IPS DF 6.9 (cell line): ENCODE results near the gene TFCP2.

Source experiments
- DNase-seq: peaks from one replicate; pipeline ENCODE4 v3.0.0-alpha.2; 2013; ENCODE audit warnings: low read depth, low spot score
- H3K27ac ChIP-seq: one replicate; pipeline ENCODE4 v1.5.1; 2013; ENCODE audit warnings: low read length, control low read depth
- H3K27me3 ChIP-seq: 2 replicates; pipeline ENCODE4 v1.6.1; 2013; ENCODE audit warnings: mild to moderate bottlenecking, low read length; ENCODE audit not compliant: control insufficient read depth, insufficient read depth
- H3K36me3 ChIP-seq: 2 replicates; pipeline ENCODE4 v1.6.1; 2013; ENCODE audit warnings: low read length; ENCODE audit not compliant: control insufficient read depth, insufficient read depth
- H3K4me1 ChIP-seq: 2 replicates; pipeline ENCODE4 v1.6.1; 2013; ENCODE audit warnings: low read length; ENCODE audit not compliant: control insufficient read depth, insufficient read depth
- H3K4me3 ChIP-seq: 2 replicates; pipeline ENCODE4 v1.5.1; 2013; ENCODE audit warnings: mild to moderate bottlenecking, low read length
- H3K9me3 ChIP-seq: 2 replicates; pipeline ENCODE4 v1.6.1; 2013; ENCODE audit warnings: low read length, inconsistent platforms; ENCODE audit not compliant: control insufficient read depth, insufficient read depth
- WGBS: extraction: QIAGEN DNeasy Blood & Tissue Kit; methylation state at CpG from one replicate; pipeline ENCODE4 v1.1.7; 2013; ENCODE audit warnings: mixed read lengths, missing lambda C conversion rate; ENCODE audit not compliant: insufficient read length, insufficient coverage; 5-methylcytosine and 5-hydroxymethylcytosine counted together

TFCP2 gene

GRCh38 chr12:51160814-51161459 is 12.0 kb downstream of the TFCP2 start:
- DNase-seq: no peak
- no CpG with 5 or more reads among the region's 8 CpGs for WGBS
- no peak overlapping the region for H3K27ac ChIP-seq
- no peaks in the 10 kb centered on the region for H3K36me3 ChIP-seq
- H3K4me1 ChIP-seq: no peaks in the 10 kb centered on the region
- no peak overlapping the region for H3K4me3 ChIP-seq
- H3K9me3 ChIP-seq: no peaks in the 10 kb centered on the region
- H3K27me3 ChIP-seq: no peaks in the 10 kb centered on the region

GRCh38 chr12:51156245-51156765 is 16.6 kb downstream of the TFCP2 start:
- Histone ChIP-seq H3K4me3 (no peak overlapping the region), H3K4me1 (no peaks in the 10 kb centered on the region), H3K36me3 (no peaks in the 10 kb centered on the region), H3K27me3 (no peaks in the 10 kb centered on the region), H3K9me3 (no peaks in the 10 kb centered on the region), H3K27ac (no peak overlapping the region)
- no peak for DNase-seq
- WGBS: no CpG with 5 or more reads among the region's 3 CpGs

GRCh38 chr12:51152953-51153352 is 20.0 kb downstream of the TFCP2 start:
- Histone ChIP-seq H3K4me3 (no peak overlapping the region), H3K27ac (no peak overlapping the region), H3K9me3 (no peaks in the 10 kb centered on the region), H3K27me3 (no peaks in the 10 kb centered on the region), H3K4me1 (no peaks in the 10 kb centered on the region), H3K36me3 (no peaks in the 10 kb centered on the region)
- no peak for DNase-seq
- WGBS: no CpG with 5 or more reads among the region's 1 CpG

- H3K9me3 ChIP-seq: no peaks in the 10 kb centered on the region
- no CpG with 5 or more reads among the region's 3 CpGs for WGBS
- no peak for DNase-seq
Measured at GRCh38 chr12:51150777-51151176, 22.2 kb downstream of the TFCP2 start.

GRCh38 chr12:51147309-51147708 is 25.6 kb downstream of the TFCP2 start:
- no peaks in the 10 kb centered on the region for H3K36me3 ChIP-seq

More at GRCh38 chr12:51150777-51151176, 22.2 kb downstream of the TFCP2 start:
- no peaks in the 10 kb centered on the region for H3K36me3 ChIP-seq
- H3K27ac ChIP-seq: no peak overlapping the region
- H3K4me3 ChIP-seq: no peak overlapping the region
- no peaks in the 10 kb centered on the region for H3K4me1 ChIP-seq
- no peaks in the 10 kb centered on the region for H3K27me3 ChIP-seq

GRCh38 chr12:51139292-51139844 is 33.6 kb downstream of the TFCP2 start:
- Histone ChIP-seq H3K4me1 (no peaks in the 10 kb centered on the region), H3K27ac (no peak overlapping the region), H3K36me3 (no peaks in the 10 kb centered on the region), H3K9me3 (no peaks in the 10 kb centered on the region), H3K27me3 (no peaks in the 10 kb centered on the region; the same call in 1 of the 2 replicates), H3K4me3 (no peak overlapping the region)
- WGBS: no CpG with 5 or more reads among the region's 3 CpGs
- no peak for DNase-seq

More at GRCh38 chr12:51147309-51147708, 25.6 kb downstream of the TFCP2 start:
- no peaks in the 10 kb centered on the region for H3K9me3 ChIP-seq
- H3K27me3 ChIP-seq: no peaks in the 10 kb centered on the region
- H3K4me3 ChIP-seq: no peak overlapping the region
- no peaks in the 10 kb centered on the region for H3K4me1 ChIP-seq
- DNase-seq: no peak
- WGBS: no CpG with 5 or more reads among the region's 1 CpG
- no peak overlapping the region for H3K27ac ChIP-seq

- WGBS: no CpG with 5 or more reads among the region's 5 CpGs
- no peak for DNase-seq
- no peaks in the 10 kb centered on the region for H3K4me1 ChIP-seq
- no peak overlapping the region for H3K27ac ChIP-seq
- no peaks in the 10 kb centered on the region for H3K9me3 ChIP-seq
- H3K36me3 ChIP-seq: no peaks in the 10 kb centered on the region
- no peaks in the 10 kb centered on the region for H3K27me3 ChIP-seq
- H3K4me3 ChIP-seq: no peak overlapping the region
Measured at GRCh38 chr12:51132693-51133092, 40.2 kb downstream of the TFCP2 start.

GRCh38 chr12:51131745-51132521 is 41.0 kb downstream of the TFCP2 start:
- Histone ChIP-seq H3K9me3 (no peaks in the 10 kb centered on the region), H3K27ac (no peak overlapping the region), H3K4me3 (no peak overlapping the region), H3K27me3 (no peaks in the 10 kb centered on the region), H3K4me1 (no peaks in the 10 kb centered on the region), H3K36me3 (no peaks in the 10 kb centered on the region)
- WGBS: no CpG with 5 or more reads among the region's 5 CpGs
- no peak for DNase-seq

- H3K4me1 ChIP-seq: no peaks in the 10 kb centered on the region
- DNase-seq: no peak
- no peaks in the 10 kb centered on the region for H3K9me3 ChIP-seq
- H3K4me3 ChIP-seq: no peak overlapping the region
- H3K36me3 ChIP-seq: peaks cover 6% of the 10 kb centered on the region; the same call in 1 of the 2 replicates
- WGBS: no CpG with 5 or more reads among the region's 3 CpGs
- no peaks in the 10 kb centered on the region; the same call in 1 of the 2 replicates for H3K27me3 ChIP-seq
- no peak overlapping the region for H3K27ac ChIP-seq
Measured at GRCh38 chr12:51128919-51129318, 44.0 kb downstream of the TFCP2 start.

- DNase-seq: no peak
- H3K27ac ChIP-seq: no peak overlapping the region
- no CpG with 5 or more reads among the region's 2 CpGs for WGBS
- no peaks in the 10 kb centered on the region for H3K9me3 ChIP-seq
- no peaks in the 10 kb centered on the region for H3K4me1 ChIP-seq
- H3K36me3 ChIP-seq: peaks cover 6% of the 10 kb centered on the region; the same call in 1 of the 2 replicates
- H3K4me3 ChIP-seq: no peak overlapping the region
- H3K27me3 ChIP-seq: no peaks in the 10 kb centered on the region; the same call in 1 of the 2 replicates
Measured at GRCh38 chr12:51127050-51127729, 45.7 kb downstream of the TFCP2 start.
